K562 (cell line): ENCODE measurements around the gene SECISBP2. TPM values are rescaled to one million over a fixed set of nuclear protein-coding genes. Genes with fewer than 3 reads are reported as not detected.
A peak's percentile ranks its signal among the peaks of the same experiment; 100 is the strongest.

Experiments
- CBX5 ChIP-seq: IDR thresholded peaks from 2 replicates; pipeline ENCODE4 v1.6.1; 2014; ENCODE audit warnings: low read depth, borderline replicate concordance
- CEBPG ChIP-seq, 3 experiments: fragments of 200-800 bp in 1 of 3; sonication (Bioruptor generic) in 1 of 3; sonication (generic) in 1 of 3; formaldehyde crosslinking in 1 of 3; IDR thresholded peaks in 2 of 3; conservative IDR thresholded peaks in 1 of 3; 2 replicates each; pipeline versions ENCODE4 v1.6.1 to v1.8.0; 2016 to 2022; ENCODE audit warnings: missing compliant biosample characterization in 2 of 3, missing genetic modification characterization in 2 of 3, mild to moderate bottlenecking in 1 of 3, missing genetic modification reagents in 1 of 3
- E2F3 ChIP-seq: fragments of 250-450 bp; sonication (Bioruptor Pico); IDR thresholded peaks from 2 replicates; pipeline ENCODE4 v1.4.0; 2020; ENCODE audit warnings: mild to moderate bottlenecking
- FOXP4 ChIP-seq: sonication (generic); formaldehyde crosslinking; IDR thresholded peaks from 2 replicates; pipeline ENCODE4 v1.8.0; 2022; ENCODE audit warnings: mild to moderate bottlenecking, missing genetic modification reagents, borderline replicate concordance
- GTF3C2 ChIP-seq: IDR thresholded peaks from 3 replicates; pipeline ENCODE4 v1.6.1; 2011; ENCODE audit warnings: borderline replicate concordance, mild to moderate bottlenecking, moderate library complexity; ENCODE audit not compliant: insufficient read length; ENCODE audit errors: extremely low read depth
- HCFC1 ChIP-seq: IDR thresholded peaks from 2 replicates; pipeline ENCODE4 v1.6.1; 2012; ENCODE audit warnings: low read depth, low read length, improper control_type of control experiment
- MEF2D ChIP-seq: conservative IDR thresholded peaks from 2 replicates; pipeline ENCODE4 v1.6.1; 2016; ENCODE audit warnings: low read depth, missing genetic modification characterization, missing compliant biosample characterization
- MTA1 ChIP-seq: fragments of 450-650 bp; IDR thresholded peaks from 2 replicates; pipeline ENCODE4 v1.6.1; 2017; ENCODE audit warnings: borderline replicate concordance
- MXI1 ChIP-seq: IDR thresholded peaks from 2 replicates; pipeline ENCODE4 v1.6.1; 2011; ENCODE audit warnings: low read depth, mild to moderate bottlenecking, improper control_type of control experiment, low read length
- NUFIP1 ChIP-seq: fragments of 450-650 bp; IDR thresholded peaks from 2 replicates; pipeline ENCODE4 v1.6.1; 2018; ENCODE audit not compliant: partially characterized antibody
- RERE ChIP-seq: sonication (generic); formaldehyde crosslinking; IDR thresholded peaks from 2 replicates; pipeline ENCODE4 v1.8.0; 2023; ENCODE audit warnings: missing genetic modification reagents, mild to moderate bottlenecking, borderline replicate concordance
- SMARCA5 ChIP-seq: fragments of 450-650 bp; IDR thresholded peaks from 2 replicates; pipeline ENCODE4 v1.6.1; 2016
- SRSF1 ChIP-seq: fragments of 200-400 bp; formaldehyde crosslinking; IDR thresholded peaks from 2 replicates; pipeline ENCODE4 v1.6.1; 2017; ENCODE audit warnings: mild to moderate bottlenecking, low read depth, low read length, moderate library complexity
- ZNF449 ChIP-seq: fragments of 250-450 bp; sonication (Bioruptor Pico); IDR thresholded peaks from 2 replicates; pipeline ENCODE4 v1.8.0; 2022; ENCODE audit warnings: moderate library complexity, mild to moderate bottlenecking, inconsistent platforms
- polyA plus RNA-seq, 8 experiments: library from polyadenylated mRNA; depleted of rRNA in 4 of 8; stranded (reverse) in 5 of 8; unstranded in 3 of 8; fragments of >200 nt; fragmentation: Nextera tagmentation in 2 of 8; fragmentation: Illumina TruSeq in 1 of 8; extraction: Ambion mirVana in 2 of 8; extraction: Trizol in 1 of 8; gene quantifications; 2 replicates each; pipeline versions ENCODE4 v1.2.1 to v1.2.3, GENCODE V29; 2011 to 2014; ENCODE audit warnings: inconsistent platforms in 1 of 8, missing spikeins in 1 of 8
- total RNA-seq, 7 experiments: library from RNA; depleted of rRNA in 6 of 7; stranded (reverse); fragments of >200 nt in 6 of 7; fragmentation: Illumina TruSeq in 2 of 7; extraction: Trizol in 2 of 7; gene quantifications; 2 replicates each; pipeline versions ENCODE4 v1.2.1 to v1.2.3, GENCODE V29; 2011 to 2021; ENCODE audit warnings: low replicate concordance in 1 of 7

The SECISBP2 gene
- total and polyA plus RNA-seq, 9 of the 15 experiments (the other 6 are each of a cell fraction or from before 2014, with no cell fraction given): 3.2 to 41.6 (median 26.1) TPM

GRCh38 chr9:89319015-89319905 is 960 bp downstream of the SECISBP2 start (continued):
- TF ChIP-seq RERE (CRISPR knock-in tag) (no peak), CBX5 (no peak), MTA1 (no peak), SRSF1 (no peak), MXI1 (0 out of 2 replicates have a peak, but pooled peaks have one; percentile 41), ZNF449 (CRISPR knock-in tag) (no peak), MEF2D (tag) (no peak), FOXP4 (no peak), SMARCA5 (no peak), E2F3 (no peak), HCFC1 (no peak), GTF3C2 (no peak), CEBPG (CRISPR knock-in tag; IDR thresholded peaks at IDR 0.05) (peak; percentile 90; the same call in 1 of the 2 replicates), CEBPG (tag; conservative IDR thresholded peaks at IDR 0.05 in 1 of 2, IDR thresholded peaks at IDR 0.05 in 1 of 2) (peak; percentile 91 to 94), NUFIP1 (no peak)
